ENCODE results near the gene SLC22A16.

- TF ChIP-seq CTCF (optimal IDR thresholded peaks at IDR 0.05 in 1 of 3, IDR thresholded peaks at IDR 0.05 in 1 of 3, conservative IDR thresholded peaks at IDR 0.05 in 1 of 3; ENCODE audit: extremely low read depth in 1 of 3, insufficient read depth in 2 of 3, low read length in 3 of 3) (no peak), EZH2 (IDR thresholded peaks at IDR 0.05; ENCODE audit: low read length) (no peak)
Measured at GRCh38 chr6:110401585-110402176, 74.7 kb downstream of the SLC22A16 start.
